MV-4-11 (cell line): ENCODE results near the gene CSTA.

Experiments used
- DNase-seq: peaks from one replicate; lab custom pipeline; 2025; lab: John Stamatoyannopoulos, UW

CSTA gene

DNA sequence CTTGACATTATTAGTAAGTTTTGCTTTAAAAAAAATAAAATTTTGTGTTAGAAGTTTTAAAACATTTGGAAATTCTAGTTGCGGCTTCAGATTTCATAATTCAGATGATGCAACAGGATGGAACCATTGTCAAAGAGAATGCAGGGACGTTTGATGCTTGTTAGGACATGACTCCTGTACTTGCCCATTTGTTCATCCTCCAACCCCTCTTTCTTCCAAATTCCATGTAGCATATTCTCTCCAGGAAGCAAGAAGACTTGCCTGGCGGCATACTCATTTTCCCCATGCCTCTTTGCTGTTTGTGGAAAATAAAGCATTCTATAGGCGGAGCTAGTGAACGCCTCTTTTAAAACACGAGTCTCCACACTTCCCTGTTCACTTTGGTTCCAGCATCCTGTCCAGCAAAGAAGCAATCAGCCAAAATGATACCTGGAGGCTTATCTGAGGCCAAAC lies at the start of gene CSTA:
TSS of gene CSTA (plus strand) at position 378 of the 453 bp plus-strand sequence. CDS start at position 423, 45 bp downstream.
- DNase-seq = peak; percentile 80

DNA sequence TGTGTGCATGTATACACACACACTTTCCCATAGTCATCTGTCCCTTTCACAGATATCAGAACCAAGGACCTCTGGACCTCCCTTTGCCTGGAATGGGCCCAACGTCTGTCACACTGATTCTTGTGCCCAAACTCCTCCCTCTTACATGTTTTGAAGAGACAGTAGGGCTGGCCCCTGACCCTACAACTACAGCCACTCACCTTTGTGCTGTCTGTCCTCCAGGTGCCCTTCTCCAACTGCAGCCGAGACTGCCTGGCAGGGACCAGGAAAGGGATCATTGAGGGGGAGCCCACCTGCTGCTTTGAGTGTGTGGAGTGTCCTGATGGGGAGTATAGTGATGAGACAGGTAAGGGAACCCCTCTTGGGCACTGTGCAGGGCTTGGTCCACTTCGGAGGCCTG lies 43.2 kb upstream of the CSTA start:
- DNase-seq = no peak

DNA sequence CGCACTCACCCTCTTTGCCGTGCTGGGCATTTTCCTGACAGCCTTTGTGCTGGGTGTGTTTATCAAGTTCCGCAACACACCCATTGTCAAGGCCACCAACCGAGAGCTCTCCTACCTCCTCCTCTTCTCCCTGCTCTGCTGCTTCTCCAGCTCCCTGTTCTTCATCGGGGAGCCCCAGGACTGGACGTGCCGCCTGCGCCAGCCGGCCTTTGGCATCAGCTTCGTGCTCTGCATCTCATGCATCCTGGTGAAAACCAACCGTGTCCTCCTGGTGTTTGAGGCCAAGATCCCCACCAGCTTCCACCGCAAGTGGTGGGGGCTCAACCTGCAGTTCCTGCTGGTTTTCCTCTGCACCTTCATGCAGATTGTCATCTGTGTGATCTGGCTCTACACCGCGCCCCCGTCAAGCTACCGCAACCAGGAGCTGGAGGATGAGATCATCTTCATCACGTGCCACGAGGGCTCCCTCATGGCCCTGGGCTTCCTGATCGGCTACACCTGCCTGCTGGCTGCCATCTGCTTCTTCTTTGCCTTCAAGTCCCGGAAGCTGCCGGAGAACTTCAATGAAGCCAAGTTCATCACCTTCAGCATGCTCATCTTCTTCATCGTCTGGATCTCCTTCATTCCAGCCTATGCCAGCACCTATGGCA lies 41.1 kb upstream of the CSTA start:
- DNase-seq = no peak

DNA sequence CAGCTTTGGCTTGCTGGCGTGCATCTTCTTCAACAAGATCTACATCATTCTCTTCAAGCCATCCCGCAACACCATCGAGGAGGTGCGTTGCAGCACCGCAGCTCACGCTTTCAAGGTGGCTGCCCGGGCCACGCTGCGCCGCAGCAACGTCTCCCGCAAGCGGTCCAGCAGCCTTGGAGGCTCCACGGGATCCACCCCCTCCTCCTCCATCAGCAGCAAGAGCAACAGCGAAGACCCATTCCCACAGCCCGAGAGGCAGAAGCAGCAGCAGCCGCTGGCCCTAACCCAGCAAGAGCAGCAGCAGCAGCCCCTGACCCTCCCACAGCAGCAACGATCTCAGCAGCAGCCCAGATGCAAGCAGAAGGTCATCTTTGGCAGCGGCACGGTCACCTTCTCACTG lies 40.6 kb upstream of the CSTA start:
- DNase-seq = no peak

DNA sequence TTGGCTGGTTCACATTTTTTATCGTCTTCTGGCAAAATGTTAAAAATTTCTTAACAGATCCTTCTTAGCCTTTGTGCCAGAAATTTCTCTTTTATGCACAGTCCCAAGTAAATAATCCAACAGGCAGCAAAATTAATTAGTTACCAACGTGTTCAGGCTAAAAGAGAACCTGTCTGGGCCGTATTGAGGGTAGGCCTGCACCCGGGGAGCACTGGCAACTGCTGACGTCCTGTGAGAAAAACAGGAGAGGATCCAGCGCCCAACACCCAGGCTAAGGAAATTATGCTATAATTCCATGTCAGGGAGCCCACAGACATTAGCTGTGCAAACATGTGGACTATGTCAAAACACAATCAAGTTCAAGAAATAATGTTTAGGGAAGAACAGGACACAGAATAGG lies 30.7 kb upstream of the CSTA start:
- DNase-seq = no peak

- peak; percentile 97 for DNase-seq
Observed at GRCh38 chr3:122295266-122296062, 29.6 kb upstream of the CSTA start.

DNA sequence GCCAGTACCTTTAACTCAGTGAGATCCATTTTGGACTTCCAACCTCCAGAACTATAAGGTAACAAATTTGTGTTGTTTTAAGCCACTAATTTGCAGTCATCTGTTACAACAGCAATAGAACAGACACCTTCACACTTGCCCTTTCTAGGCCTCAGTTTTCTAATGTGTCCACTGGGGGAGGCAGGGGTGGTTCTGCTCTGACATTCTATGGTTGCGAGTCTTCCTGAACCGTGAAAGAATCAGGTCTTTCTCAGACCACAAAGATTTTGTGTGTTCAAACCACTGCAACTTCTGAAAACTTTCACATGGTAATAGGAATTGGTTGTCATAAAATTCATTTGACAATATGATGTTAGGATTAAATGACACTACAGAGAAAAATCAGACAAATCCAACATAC lies 26.8 kb upstream of the CSTA start:
- no peak for DNase-seq

DNA sequence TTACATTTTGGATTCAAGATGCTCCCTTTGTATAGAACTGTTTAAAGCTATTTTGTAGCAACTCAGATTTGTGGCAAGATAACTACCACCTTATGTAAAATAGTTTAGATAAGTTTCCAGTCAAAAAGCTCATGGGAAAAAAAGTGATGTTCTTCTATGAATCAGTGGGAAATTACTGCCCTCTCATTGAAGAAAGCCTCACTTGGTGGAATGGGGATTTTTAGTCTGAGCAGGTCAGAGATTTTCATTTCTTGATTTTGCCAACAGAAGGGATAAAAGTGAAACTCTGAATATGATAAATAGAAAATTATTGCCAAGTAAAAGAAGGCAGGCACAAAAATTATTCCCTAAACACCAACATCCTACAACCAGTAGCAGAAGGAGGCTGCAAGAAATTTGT lies 25.8 kb upstream of the CSTA start:
- no peak for DNase-seq

- peak; percentile 52 for DNase-seq
Observed at GRCh38 chr3:122299872-122300460, 25.1 kb upstream of the CSTA start.

DNA sequence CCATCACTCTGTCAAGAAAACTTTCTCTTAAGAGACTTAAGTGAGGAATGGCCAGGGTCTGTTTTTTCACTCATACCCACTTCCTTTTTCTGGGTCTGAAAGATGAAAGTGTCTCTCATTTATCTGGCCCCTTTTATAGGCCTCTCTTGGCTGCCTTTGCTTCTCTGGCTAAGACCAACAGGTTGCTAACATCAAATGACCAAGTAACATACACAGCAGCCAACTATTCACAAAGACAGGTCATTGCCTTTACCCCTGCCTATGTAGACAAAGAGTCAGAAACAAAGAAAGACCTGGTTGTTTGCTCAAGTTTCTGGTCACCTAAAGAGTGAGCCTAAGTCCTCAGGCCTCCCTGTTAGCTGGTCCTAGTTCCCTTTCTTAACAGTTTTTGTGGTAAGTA lies 24.0 kb upstream of the CSTA start:
- DNase-seq = peak; percentile 69

GRCh38 chr3:122305818-122306621 lies 19.0 kb upstream of the CSTA start:
- peak; percentile 35 for DNase-seq

DNA sequence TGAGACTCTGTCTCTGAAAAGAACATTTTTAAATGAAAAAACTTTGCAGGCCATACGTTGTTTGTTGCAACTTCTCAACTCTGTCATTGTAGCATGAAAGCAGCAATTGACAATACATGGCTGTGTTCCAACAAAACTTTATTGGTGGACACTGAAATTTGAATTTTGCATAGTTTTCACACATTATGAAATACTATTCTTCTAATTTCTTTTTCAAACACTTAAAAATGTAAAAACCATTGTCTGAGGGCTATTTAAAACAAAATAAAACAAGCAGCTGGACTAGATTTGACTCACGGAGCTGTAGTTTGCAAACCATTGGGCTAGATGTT lies 18.5 kb upstream of the CSTA start:
- no peak for DNase-seq

GRCh38 chr3:122307094-122307687 lies 17.9 kb upstream of the CSTA start:
- no peak for DNase-seq

GRCh38 chr3:122307976-122308375 lies 17.1 kb upstream of the CSTA start:
- peak; percentile 14 for DNase-seq

DNA sequence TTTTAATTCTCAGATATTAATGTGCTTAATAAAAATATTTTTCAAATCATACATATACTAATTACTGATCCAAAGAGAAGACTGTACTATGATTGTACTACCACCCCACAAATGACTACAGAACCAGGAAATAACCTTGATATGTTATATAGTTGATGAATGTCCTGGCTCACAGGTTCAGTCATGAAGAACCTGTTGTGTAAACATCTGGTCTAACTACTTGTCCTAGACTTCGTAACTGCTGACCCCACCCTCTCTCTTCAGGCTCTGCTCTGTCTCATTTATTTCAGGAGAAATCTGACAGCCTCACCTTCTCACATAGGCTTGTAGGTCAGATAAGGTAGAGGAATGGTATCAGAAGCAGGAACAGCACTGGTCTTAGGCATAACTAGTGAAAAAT lies 14.7 kb upstream of the CSTA start:
- no peak for DNase-seq

GRCh38 chr3:122312826-122313225 lies 12.2 kb upstream of the CSTA start:
- DNase-seq = peak; percentile 47

- DNase-seq = peak; percentile 42
Observed at GRCh38 chr3:122313281-122313680, 11.8 kb upstream of the CSTA start.

GRCh38 chr3:122314228-122314876 lies 10.7 kb upstream of the CSTA start:
- DNase-seq = no peak

DNA sequence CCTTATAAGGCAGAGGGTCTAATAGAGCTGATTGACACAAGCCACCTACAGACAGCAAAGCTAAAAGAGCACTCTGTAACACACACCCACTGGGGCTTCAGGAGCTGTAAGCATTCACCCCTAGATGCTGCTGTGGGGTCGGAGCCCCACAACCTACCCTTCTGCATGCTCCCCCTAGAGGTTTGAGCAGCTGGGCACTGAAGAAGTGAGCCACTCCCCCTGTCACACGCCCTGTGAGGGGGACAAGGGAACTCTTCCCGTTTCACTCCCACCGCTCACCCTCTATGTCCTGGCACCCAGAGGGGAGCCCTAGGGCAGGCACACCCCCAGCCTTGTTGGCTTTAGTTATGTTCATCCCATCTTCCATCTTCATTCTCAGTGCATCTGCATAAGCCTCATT lies 9.4 kb upstream of the CSTA start:
- DNase-seq = no peak

DNA sequence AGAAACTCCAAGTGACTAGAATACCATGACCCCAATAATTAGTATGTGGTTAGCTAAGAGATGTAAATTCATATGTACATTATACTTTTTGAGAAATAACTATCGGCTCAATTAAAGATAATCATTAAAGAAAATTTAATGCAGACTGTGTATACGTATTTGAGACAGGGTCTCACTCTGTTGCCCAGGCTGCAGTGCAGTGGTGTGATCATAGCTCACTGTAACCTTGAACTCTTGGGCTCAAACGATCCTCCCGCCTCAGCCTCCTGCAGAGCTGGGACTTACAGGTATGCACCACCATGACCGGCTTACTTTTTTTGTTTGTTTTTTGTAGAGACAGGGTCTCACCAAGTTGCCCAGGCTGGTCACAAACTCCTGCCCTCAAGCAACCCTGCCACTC lies 8.7 kb upstream of the CSTA start:
- no peak for DNase-seq

GRCh38 chr3:122318620-122319019 lies 6.4 kb upstream of the CSTA start:
- DNase-seq = no peak
